ENCODE data around the gene NCOR1. TPM values are rescaled to one million over a fixed set of nuclear protein-coding genes. Genes with fewer than 3 reads are reported as not detected.

The NCOR1 gene
- total RNA-seq, 2 experiments from 2014 or later: 68.0 to 134 TPM

- DNase-seq (ENCODE audit: low spot score): no peak
- Histone ChIP-seq H3K4me3 (ENCODE audit: low read depth, low read length, poor library complexity, severe bottlenecking) (no peak overlapping the region), H3K36me3 (ENCODE audit: insufficient read depth, low read length) (peaks cover 71% of the 10 kb centered on the region), H3K9me2 (ENCODE audit: insufficient read depth, low read length) (no peaks in the 10 kb centered on the region), H3K4me2 (ENCODE audit: low read length) (no peak overlapping the region), H3K79me2 (ENCODE audit: insufficient read depth, low read depth, low read length) (no peaks in the 10 kb centered on the region), H4K20me1 (ENCODE audit: insufficient read depth, low read length) (no peaks in the 10 kb centered on the region), H3K9me3 (ENCODE audit: low read length) (no peaks in the 10 kb centered on the region), H3K4me1 (ENCODE audit: insufficient read depth, low read length, poor library complexity, severe bottlenecking) (no peaks in the 10 kb centered on the region), H3K27ac (ENCODE audit: low read depth, low read length, poor library complexity, severe bottlenecking) (no peak overlapping the region), H2AFZ (ENCODE audit: low read length) (no peak overlapping the region)
- BruUV-seq (replicated peaks): no TSS peak
- intact Hi-C loops (cut with micrococcal nuclease; ENCODE audit: unreplicated experiment): no loop called here
- ChIA-PET POLR2A (no interaction called here), CTCF (ENCODE audit: unreplicated experiment) (no interaction called here)
- TF ChIP-seq CTCF (conservative IDR thresholded peaks at IDR 0.05; ENCODE audit: low read length) (no peak), EZH2phosphoT487 (IDR thresholded peaks at IDR 0.05; ENCODE audit: borderline replicate concordance, low read depth, low read length) (no peak)
Observed at GRCh38 chr17:16050844-16051243, 164.5 kb downstream of the NCOR1 start.

- TF ChIP-seq EZH2phosphoT487 (IDR thresholded peaks at IDR 0.05; ENCODE audit: borderline replicate concordance, low read depth, low read length) (no peak), CTCF (conservative IDR thresholded peaks at IDR 0.05; ENCODE audit: low read length) (no peak)
- no peaks in the 10 kb centered on the region for H3K4me1 ChIP-seq (ENCODE audit: insufficient read depth, low read length, poor library complexity, severe bottlenecking)
- H3K4me2 ChIP-seq (ENCODE audit: low read length): no peak overlapping the region
- no peaks in the 10 kb centered on the region for H4K20me1 ChIP-seq (ENCODE audit: insufficient read depth, low read length)
- intact Hi-C loops (cut with micrococcal nuclease; ENCODE audit: unreplicated experiment): no loop called here
- POLR2A ChIA-PET: no interaction called here
- peaks cover 69% of the 10 kb centered on the region for H3K36me3 ChIP-seq (ENCODE audit: insufficient read depth, low read length)
- no peak overlapping the region for H2AFZ ChIP-seq (ENCODE audit: low read length)
- no peak overlapping the region for H3K4me3 ChIP-seq (ENCODE audit: low read depth, low read length, poor library complexity, severe bottlenecking)
- no peaks in the 10 kb centered on the region for H3K9me2 ChIP-seq (ENCODE audit: insufficient read depth, low read length)
- no peaks in the 10 kb centered on the region for H3K79me2 ChIP-seq (ENCODE audit: insufficient read depth, low read depth, low read length)
- BruUV-seq (replicated peaks): no TSS peak
- no peak for DNase-seq (ENCODE audit: low spot score)
- H3K27ac ChIP-seq (ENCODE audit: low read depth, low read length, poor library complexity, severe bottlenecking): no peak overlapping the region
- no peaks in the 10 kb centered on the region for H3K9me3 ChIP-seq (ENCODE audit: low read length)
- CTCF ChIA-PET (ENCODE audit: unreplicated experiment): no interaction called here
Observed at GRCh38 chr17:16048811-16049449, 166.4 kb downstream of the NCOR1 start.

- Histone ChIP-seq H3K4me3 (ENCODE audit: low read depth, low read length, poor library complexity, severe bottlenecking) (no peak overlapping the region), H3K4me1 (ENCODE audit: insufficient read depth, low read length, poor library complexity, severe bottlenecking) (no peaks in the 10 kb centered on the region), H4K20me1 (ENCODE audit: insufficient read depth, low read length) (no peaks in the 10 kb centered on the region), H3K4me2 (ENCODE audit: low read length) (no peak overlapping the region), H3K9me3 (ENCODE audit: low read length) (no peaks in the 10 kb centered on the region), H3K9me2 (ENCODE audit: insufficient read depth, low read length) (no peaks in the 10 kb centered on the region), H3K79me2 (ENCODE audit: insufficient read depth, low read depth, low read length) (no peaks in the 10 kb centered on the region), H2AFZ (ENCODE audit: low read length) (no peak overlapping the region), H3K36me3 (ENCODE audit: insufficient read depth, low read length) (peaks cover 71% of the 10 kb centered on the region), H3K27ac (ENCODE audit: low read depth, low read length, poor library complexity, severe bottlenecking) (no peak overlapping the region)
- no peak for TF ChIP-seq CTCF (conservative IDR thresholded peaks at IDR 0.05; ENCODE audit: low read length)
- no peak for TF ChIP-seq EZH2phosphoT487 (IDR thresholded peaks at IDR 0.05; ENCODE audit: borderline replicate concordance, low read depth, low read length)
- intact Hi-C loops (cut with micrococcal nuclease; ENCODE audit: unreplicated experiment): no loop called here
- POLR2A ChIA-PET: interaction anchor here (0.9 kb wide), 2 partner anchors 70 to 141 kb away, joined by 4 to 5 read pairs; no protein-coding TSS in a partner anchor
- no TSS peak for BruUV-seq (replicated peaks)
- CTCF ChIA-PET (ENCODE audit: unreplicated experiment): no interaction called here
- DNase-seq (ENCODE audit: low spot score): no peak
Observed at GRCh38 chr17:16046966-16047365, 168.4 kb downstream of the NCOR1 start.

All from OCI-LY7 (cell line).